ACC112 (cell line): ENCODE data around the gene SMIM3.

Experiments
- H2AFZ ChIP-seq: fragments of 200-600 bp; sonication (generic); one replicate; pipeline ENCODE4 v1.6.0; 2017; ENCODE audit warnings: antibody characterized with exemption, low read length; ENCODE audit not compliant: unreplicated experiment
- H3K27ac ChIP-seq: fragments of 200-600 bp; sonication (generic); 2 replicates; pipeline ENCODE4 v1.5.1; 2014; ENCODE audit warnings: low read depth, mild to moderate bottlenecking, antibody characterized with exemption, low read length, moderate library complexity
- H3K27me3 ChIP-seq: fragments of 200-600 bp; sonication (generic); 2 replicates; pipeline ENCODE4 v1.6.1; 2014; ENCODE audit warnings: mild to moderate bottlenecking, antibody characterized with exemption, low read length, moderate library complexity, mixed read lengths; ENCODE audit not compliant: insufficient read depth
- H3K36me3 ChIP-seq: fragments of 200-600 bp; sonication (generic); 2 replicates; pipeline ENCODE4 v1.6.1; 2016; ENCODE audit warnings: mild to moderate bottlenecking, antibody characterized with exemption, low read length, moderate library complexity, mixed read lengths; ENCODE audit not compliant: insufficient read depth
- H3K4me1 ChIP-seq: fragments of 200-600 bp; sonication (generic); one replicate; pipeline ENCODE4 v1.6.1; 2016; ENCODE audit warnings: low read length, mixed read lengths; ENCODE audit not compliant: insufficient read depth, unreplicated experiment, control insufficient read depth
- H3K4me3 ChIP-seq: fragments of 200-600 bp; sonication (generic); 2 replicates; pipeline ENCODE4 v1.5.1; 2014; ENCODE audit warnings: mild to moderate bottlenecking, low read depth, low read length
- H3K79me2 ChIP-seq: fragments of 200-600 bp; sonication (generic); one replicate; pipeline ENCODE4 v1.6.0; 2016; ENCODE audit warnings: low read length; ENCODE audit not compliant: control insufficient read depth, unreplicated experiment, insufficient read depth

The SMIM3 gene

DNA sequence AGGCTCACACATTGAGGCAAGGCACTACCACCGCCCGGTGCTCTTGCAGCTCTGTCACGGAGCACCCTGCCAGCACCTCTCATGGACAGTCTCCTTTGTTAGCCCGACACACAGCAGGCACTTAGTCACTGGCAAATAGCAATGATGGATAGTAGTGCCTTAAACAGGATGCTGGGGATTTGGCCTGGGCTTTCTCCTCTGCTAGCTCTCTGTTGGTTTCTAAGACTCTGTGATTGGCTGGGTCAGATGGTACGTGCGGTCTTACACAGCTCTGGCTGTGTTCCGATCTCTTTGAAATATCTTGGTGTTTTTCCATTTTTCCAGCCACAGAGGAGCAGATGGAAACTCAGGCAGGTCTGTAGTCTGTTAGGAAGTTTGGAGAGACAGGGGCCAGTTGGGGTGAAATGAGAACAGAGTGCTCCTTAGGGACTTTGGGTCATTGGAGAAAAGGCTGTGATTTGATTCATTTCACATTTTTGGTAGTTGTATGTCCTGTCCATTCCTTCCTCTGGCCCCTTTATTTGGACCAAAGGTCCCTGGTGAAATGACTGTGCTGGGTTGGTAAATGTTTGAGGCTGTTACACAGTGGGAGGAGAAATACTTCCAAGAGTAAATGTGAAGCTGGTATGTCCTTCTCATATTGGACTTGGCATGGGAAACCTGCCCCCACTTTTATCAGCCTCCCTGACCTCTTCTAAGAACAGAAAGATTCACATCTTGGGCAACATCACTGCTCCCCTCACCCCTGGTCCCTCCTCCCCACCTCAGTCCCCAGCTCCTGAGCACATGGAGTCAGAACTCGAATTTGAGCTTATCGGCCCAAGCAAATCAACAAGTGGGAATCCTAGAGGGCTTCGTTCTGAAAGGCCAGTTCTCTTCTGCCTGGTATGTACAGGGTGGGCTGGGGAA lies 3.4 kb downstream of the SMIM3 start:
- Histone ChIP-seq H3K36me3 (peaks cover 11% of the 10 kb centered on the region), H3K79me2 (peaks cover 83% of the 10 kb centered on the region), H3K27ac (peak overlapping the region; percentile 95), H3K4me1 (peaks cover 52% of the 10 kb centered on the region), H2AFZ (no peak overlapping the region), H3K4me3 (peak overlapping the region; percentile 90), H3K27me3 (no peaks in the 10 kb centered on the region)

DNA sequence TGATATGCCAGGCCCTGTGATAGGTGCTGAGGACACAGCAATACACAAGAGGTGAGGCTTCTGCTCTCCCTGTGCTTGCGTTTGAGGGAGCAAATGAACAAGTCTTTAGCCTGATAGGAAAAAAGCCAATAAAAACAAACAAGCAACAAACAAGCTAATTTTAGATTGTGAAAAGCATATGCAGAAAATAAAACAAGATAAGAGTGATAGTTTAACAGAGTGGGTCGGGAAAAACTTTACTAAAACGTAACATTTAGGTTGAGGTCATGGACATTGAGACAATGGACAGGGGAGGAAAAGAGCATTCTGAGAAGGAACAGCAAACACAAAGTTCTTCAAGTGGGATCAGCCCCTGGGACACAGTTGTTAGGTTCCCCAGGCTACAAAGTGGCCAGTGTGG lies 4.3 kb downstream of the SMIM3 start:
- Histone ChIP-seq H3K79me2 (peaks cover 84% of the 10 kb centered on the region), H2AFZ (no peak overlapping the region), H3K4me1 (peaks cover 52% of the 10 kb centered on the region), H3K4me3 (peak overlapping the region; percentile 90), H3K36me3 (peaks cover 11% of the 10 kb centered on the region), H3K27ac (peak overlapping the region; percentile 95), H3K27me3 (no peaks in the 10 kb centered on the region)

DNA sequence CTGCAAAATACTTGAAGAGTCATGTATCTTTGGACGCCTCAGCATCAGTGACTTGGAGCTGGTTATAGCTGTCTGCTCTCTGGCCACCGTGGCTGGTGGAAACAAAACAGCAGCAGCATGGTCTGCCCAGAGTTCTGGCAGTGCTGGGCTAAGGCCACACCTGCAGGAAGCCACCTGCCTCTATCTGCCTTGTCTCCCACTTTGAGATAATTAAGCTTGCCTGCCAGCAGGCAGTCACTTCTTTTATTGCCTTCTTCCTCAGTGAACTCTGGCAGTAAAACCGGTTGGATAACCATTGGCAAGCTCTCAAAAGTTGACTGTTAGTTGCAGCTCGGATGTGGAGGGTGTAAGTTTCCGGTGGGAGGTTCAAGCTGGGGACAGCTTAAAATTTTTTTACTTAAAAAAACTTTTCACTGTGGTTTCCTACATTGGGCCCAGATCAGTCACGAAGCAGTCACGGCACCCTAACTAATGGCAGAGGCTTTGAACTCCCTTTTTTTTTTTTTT lies 4.9 kb downstream of the SMIM3 start:
- H3K27ac ChIP-seq: peak overlapping the region; percentile 95
- H3K27me3 ChIP-seq: no peaks in the 10 kb centered on the region
- peak overlapping the region; percentile 90 for H3K4me3 ChIP-seq
- H3K79me2 ChIP-seq: peaks cover 83% of the 10 kb centered on the region
- no peak overlapping the region for H2AFZ ChIP-seq
- peaks cover 51% of the 10 kb centered on the region for H3K4me1 ChIP-seq
- peaks cover 11% of the 10 kb centered on the region for H3K36me3 ChIP-seq

DNA sequence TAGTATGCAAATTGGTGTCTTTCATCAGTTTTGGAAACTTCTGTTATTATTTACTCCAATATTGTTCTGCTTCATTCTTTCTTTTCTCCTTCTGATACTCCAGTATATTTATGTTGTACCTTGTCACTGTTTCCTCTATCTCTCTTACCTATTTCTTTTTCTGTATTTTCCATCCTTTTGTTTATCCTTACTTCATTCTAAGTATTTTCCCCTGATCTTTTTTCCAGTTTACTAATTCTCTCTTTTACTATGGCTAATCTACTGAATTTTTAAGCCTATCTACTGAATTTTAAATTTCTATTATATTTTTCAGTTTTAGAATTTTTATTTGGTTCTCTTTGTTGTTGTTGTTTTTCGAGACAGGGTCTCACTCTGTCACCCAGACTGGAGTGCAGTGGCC lies 7.4 kb downstream of the SMIM3 start:
- Histone ChIP-seq H3K79me2 (peaks cover 85% of the 10 kb centered on the region), H3K4me3 (no peak overlapping the region), H2AFZ (no peak overlapping the region), H3K36me3 (peaks cover 11% of the 10 kb centered on the region), H3K4me1 (peaks cover 68% of the 10 kb centered on the region), H3K27me3 (no peaks in the 10 kb centered on the region), H3K27ac (no peak overlapping the region)

DNA sequence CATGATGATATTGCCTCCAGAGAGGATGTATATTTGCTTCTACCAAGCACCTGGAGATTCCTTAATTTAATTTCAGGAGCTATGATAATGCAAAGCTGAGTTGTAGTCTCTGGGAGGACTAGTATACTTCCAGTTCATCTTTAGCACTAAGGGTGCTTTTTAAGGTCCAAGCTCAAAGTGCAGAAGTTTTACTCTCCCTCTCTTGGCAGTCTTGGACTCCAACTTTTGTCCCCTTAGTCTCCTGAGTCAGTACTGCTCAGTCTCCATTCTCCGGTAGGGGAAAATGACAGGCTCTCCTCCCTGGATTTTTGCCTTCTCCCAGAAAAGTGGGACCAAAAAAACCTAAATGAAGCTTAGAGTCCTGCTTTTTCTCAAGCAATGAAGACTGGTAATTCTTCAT lies 8.3 kb downstream of the SMIM3 start:
- peaks cover 72% of the 10 kb centered on the region for H3K4me1 ChIP-seq
- peak overlapping the region; percentile 93 for H3K27ac ChIP-seq
- H3K36me3 ChIP-seq: peaks cover 11% of the 10 kb centered on the region
- H3K4me3 ChIP-seq: peak overlapping the region; percentile 44
- H3K27me3 ChIP-seq: no peaks in the 10 kb centered on the region
- H3K79me2 ChIP-seq: peaks cover 93% of the 10 kb centered on the region
- no peak overlapping the region for H2AFZ ChIP-seq

DNA sequence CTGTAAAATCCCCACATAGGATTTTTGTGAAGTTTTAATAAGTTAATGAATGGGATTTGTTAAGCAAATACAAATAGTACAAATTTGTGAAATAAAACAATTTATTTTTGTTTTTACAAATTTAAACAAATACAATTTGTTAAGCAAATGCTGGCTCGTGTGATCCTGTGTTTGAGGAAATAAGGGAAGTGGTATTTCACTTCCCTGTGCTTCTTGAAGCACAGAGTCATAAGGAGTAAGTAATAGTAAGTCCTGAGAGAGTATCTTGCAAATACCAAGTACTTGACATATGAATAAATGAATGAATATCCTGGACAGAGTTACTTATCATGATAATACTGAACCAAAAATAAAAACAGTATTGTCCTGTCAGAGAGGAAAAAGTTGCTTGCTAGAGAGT lies 9.1 kb downstream of the SMIM3 start:
- Histone ChIP-seq H3K27ac (peak overlapping the region; percentile 93), H3K79me2 (peaks cover 96% of the 10 kb centered on the region), H3K36me3 (peaks cover 12% of the 10 kb centered on the region), H3K4me1 (peaks cover 73% of the 10 kb centered on the region), H3K4me3 (peak overlapping the region; percentile 44; the same call in 1 of the 2 replicates), H2AFZ (no peak overlapping the region), H3K27me3 (no peaks in the 10 kb centered on the region)

DNA sequence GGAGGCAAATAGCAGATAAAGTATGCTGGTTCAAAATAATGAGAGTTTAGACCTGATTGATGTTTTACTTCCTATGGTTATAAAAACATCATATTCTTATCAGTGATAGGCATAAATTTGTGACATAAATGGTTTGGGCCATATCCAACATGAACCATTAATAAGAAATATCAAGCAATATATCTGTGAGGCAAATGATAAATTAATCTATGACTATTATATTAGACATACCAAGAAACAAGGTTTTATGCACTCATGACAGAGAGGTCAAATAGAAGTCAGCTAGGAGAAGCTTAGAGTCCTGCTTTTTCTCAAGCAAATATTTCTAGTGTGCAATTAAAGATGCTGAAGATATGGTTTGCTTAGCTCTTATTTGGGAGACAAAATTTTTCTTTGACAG lies 10.4 kb downstream of the SMIM3 start:
- Histone ChIP-seq H2AFZ (no peak overlapping the region), H3K79me2 (peaks cover 95% of the 10 kb centered on the region), H3K4me1 (peaks cover 62% of the 10 kb centered on the region), H3K36me3 (peaks cover 17% of the 10 kb centered on the region), H3K27ac (peak overlapping the region; percentile 93), H3K27me3 (no peaks in the 10 kb centered on the region), H3K4me3 (peak overlapping the region; percentile 48)

- H2AFZ ChIP-seq: no peak overlapping the region
- peaks cover 17% of the 10 kb centered on the region for H3K36me3 ChIP-seq
- H3K4me3 ChIP-seq: peak overlapping the region; percentile 48
- no peaks in the 10 kb centered on the region for H3K27me3 ChIP-seq
- peaks cover 95% of the 10 kb centered on the region for H3K79me2 ChIP-seq
- peaks cover 58% of the 10 kb centered on the region for H3K4me1 ChIP-seq
- H3K27ac ChIP-seq: peak overlapping the region; percentile 93
These were observed 10.9 kb downstream of the SMIM3 start for GRCh38 chr5:150789450-150789849.

DNA sequence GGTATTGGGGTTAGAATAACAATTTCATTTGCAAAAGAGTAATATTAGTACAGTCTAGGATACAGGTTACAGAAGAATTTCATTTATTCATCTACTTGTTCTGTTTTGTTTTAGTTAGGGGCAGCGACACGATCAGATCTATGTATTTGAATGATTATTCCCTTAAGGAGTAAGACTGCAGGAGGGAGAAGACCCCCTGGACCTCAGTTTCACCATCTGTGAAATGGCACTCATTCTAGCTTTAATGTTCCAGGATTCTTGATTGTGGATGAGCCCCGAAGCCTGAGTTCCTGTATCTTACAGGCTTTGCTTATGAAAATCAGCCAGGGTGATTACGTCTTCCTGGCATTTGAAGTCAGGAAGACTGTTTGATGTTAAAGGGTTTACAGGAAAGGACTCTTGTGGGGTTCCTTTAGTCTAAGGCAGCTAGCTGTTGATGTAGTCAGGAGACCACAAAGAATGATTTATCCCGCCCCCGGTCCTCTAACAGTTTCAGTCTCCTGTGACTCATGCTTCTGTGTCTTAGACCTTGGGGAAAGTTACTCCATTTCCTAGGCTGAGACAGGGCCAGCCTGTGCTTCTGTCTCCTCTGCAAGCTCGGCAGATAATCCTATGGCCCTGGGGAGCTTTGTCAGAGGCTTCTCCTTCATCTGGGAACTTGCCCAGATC lies 11.5 kb downstream of the SMIM3 start:
- Histone ChIP-seq H3K79me2 (peaks cover 96% of the 10 kb centered on the region), H3K27ac (peak overlapping the region; percentile 93), H3K4me1 (peaks cover 57% of the 10 kb centered on the region), H3K27me3 (no peaks in the 10 kb centered on the region), H2AFZ (no peak overlapping the region), H3K4me3 (peak overlapping the region; percentile 69), H3K36me3 (peaks cover 20% of the 10 kb centered on the region)

DNA sequence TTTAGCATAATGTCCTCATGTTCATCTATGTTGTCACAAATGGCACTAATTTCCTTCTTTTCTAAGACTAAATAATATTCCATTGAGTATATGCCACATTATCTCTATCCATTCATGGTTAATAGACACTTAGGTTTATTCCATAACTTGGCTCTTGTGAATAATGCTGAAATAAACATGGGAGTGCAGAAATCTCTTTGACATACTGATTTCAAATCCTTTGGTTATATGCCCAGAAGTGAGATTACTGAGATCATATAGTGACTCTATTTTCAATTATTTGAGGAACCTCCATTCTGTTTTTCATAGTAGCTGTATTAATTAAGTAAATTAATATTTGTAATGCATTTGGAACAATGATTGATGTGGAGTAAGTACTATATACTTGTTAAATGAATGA lies 13.0 kb downstream of the SMIM3 start:
- H3K79me2 ChIP-seq: peaks cover 96% of the 10 kb centered on the region
- H3K4me3 ChIP-seq: peak overlapping the region; percentile 69; the same call in 1 of the 2 replicates
- H2AFZ ChIP-seq: no peak overlapping the region

More for the DNA sequence above, 13.0 kb downstream of the SMIM3 start:
- H3K27ac ChIP-seq: peak overlapping the region; percentile 93
- H3K36me3 ChIP-seq: peaks cover 26% of the 10 kb centered on the region
- no peaks in the 10 kb centered on the region for H3K27me3 ChIP-seq
- peaks cover 53% of the 10 kb centered on the region for H3K4me1 ChIP-seq
